Gastroesophageal sphincter (tissue), 3 donors: ENCODE measurements around the gene OR13C2.

Source experiments
- POLR2AphosphoS5 ChIP-seq: sonication (generic); formaldehyde crosslinking; IDR thresholded peaks from one replicate; pipeline ENCODE4 v1.6.1; 2017; ENCODE audit warnings: antibody characterized with exemption
- TF ChIP-seq, protein P1 (sequence below), 4 experiments: fragments of 200-600 bp in 2 of 4; fragments of 450-650 bp in 2 of 4; sonication (generic) in 1 of 4; IDR thresholded peaks; one replicate each; pipeline ENCODE4 v1.5.1; 2017 to 2019; ENCODE audit warnings: antibody characterized with exemption in 4 of 4, mild to moderate bottlenecking in 2 of 4, moderate library complexity in 2 of 4

DNA sequence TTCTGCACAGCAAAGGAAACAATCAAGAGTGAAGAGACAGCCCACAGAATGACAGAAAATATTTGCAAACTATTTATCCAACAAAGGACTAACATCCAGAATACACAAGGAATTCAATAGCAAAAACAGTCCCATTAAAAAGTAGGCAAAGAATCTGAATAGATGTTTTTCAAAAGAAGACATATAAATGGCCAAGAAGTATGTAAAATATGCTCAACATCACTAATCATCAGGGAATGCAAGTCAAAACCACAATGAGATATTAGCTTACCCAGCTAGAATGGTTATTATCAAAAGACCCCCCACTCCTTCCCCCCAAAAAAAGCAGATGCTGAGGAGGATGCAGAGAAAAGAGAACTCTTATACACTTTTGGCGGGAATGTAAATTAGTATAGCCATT, 49.9 kb downstream of the OR13C2 start:
- TF ChIP-seq, protein P1, sequence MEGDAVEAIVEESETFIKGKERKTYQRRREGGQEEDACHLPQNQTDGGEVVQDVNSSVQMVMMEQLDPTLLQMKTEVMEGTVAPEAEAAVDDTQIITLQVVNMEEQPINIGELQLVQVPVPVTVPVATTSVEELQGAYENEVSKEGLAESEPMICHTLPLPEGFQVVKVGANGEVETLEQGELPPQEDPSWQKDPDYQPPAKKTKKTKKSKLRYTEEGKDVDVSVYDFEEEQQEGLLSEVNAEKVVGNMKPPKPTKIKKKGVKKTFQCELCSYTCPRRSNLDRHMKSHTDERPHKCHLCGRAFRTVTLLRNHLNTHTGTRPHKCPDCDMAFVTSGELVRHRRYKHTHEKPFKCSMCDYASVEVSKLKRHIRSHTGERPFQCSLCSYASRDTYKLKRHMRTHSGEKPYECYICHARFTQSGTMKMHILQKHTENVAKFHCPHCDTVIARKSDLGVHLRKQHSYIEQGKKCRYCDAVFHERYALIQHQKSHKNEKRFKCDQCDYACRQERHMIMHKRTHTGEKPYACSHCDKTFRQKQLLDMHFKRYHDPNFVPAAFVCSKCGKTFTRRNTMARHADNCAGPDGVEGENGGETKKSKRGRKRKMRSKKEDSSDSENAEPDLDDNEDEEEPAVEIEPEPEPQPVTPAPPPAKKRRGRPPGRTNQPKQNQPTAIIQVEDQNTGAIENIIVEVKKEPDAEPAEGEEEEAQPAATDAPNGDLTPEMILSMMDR (IDR thresholded peaks at IDR 0.05), result no peak
- no peak for TF ChIP-seq POLR2AphosphoS5
